Karpas-422 (cell line): ENCODE results near the gene FOXB1. TPM values are rescaled to one million over a fixed set of nuclear protein-coding genes. Genes with fewer than 3 reads are reported as not detected.

Source experiments
- DNase-seq: peaks from one replicate; pipeline ENCODE4 v3.0.0-alpha.2; 2015
- H2AFZ ChIP-seq: fragments of 200-600 bp; sonication (generic); 2 replicates; pipeline ENCODE4 v1.6.1; 2014; ENCODE audit warnings: antibody characterized with exemption, low read length, mixed read lengths
- H3K27ac ChIP-seq: fragments of 200-600 bp; sonication (generic); 2 replicates; pipeline ENCODE4 v1.5.1; 2014; ENCODE audit warnings: mild to moderate bottlenecking, low read length, moderate library complexity
- H3K27me3 ChIP-seq: fragments of 200-600 bp; sonication (generic); 2 replicates; pipeline ENCODE4 v1.6.1; 2014; ENCODE audit warnings: low read length, mixed read lengths
- H3K36me3 ChIP-seq: fragments of 200-600 bp; sonication (generic); 2 replicates; pipeline ENCODE4 v1.6.1; 2014; ENCODE audit warnings: low read length, mixed read lengths; ENCODE audit not compliant: insufficient read depth
- H3K4me1 ChIP-seq: fragments of 200-600 bp; sonication (generic); 2 replicates; pipeline ENCODE4 v1.6.1; 2014; ENCODE audit warnings: mild to moderate bottlenecking, low read length, mixed read lengths
- H3K4me2 ChIP-seq: fragments of 200-600 bp; sonication (generic); 2 replicates; pipeline ENCODE4 v1.6.1; 2014; ENCODE audit warnings: low read length, low read depth, mild to moderate bottlenecking; ENCODE audit not compliant: poor library complexity, severe bottlenecking
- H3K4me3 ChIP-seq: fragments of 200-600 bp; sonication (generic); 2 replicates; pipeline ENCODE4 v1.5.1; 2014; ENCODE audit warnings: mild to moderate bottlenecking, antibody characterized with exemption, low read length, mixed read lengths
- H3K79me2 ChIP-seq: fragments of 200-600 bp; sonication (generic); 2 replicates; pipeline ENCODE4 v1.6.1; 2014; ENCODE audit warnings: mild to moderate bottlenecking, low read length, mixed read lengths
- H3K9ac ChIP-seq: fragments of 200-600 bp; sonication (generic); 2 replicates; pipeline ENCODE4 v1.6.0; 2014; ENCODE audit warnings: low read length
- H3K9me2 ChIP-seq: fragments of 200-600 bp; sonication (generic), shearing (Covaris generic); replicated peaks from 2 replicates; pipeline ENCODE4 v1.6.0; 2014; ENCODE audit warnings: mild to moderate bottlenecking, low read length, moderate library complexity; ENCODE audit not compliant: insufficient read depth
- H3K9me3 ChIP-seq: fragments of 300-700, 200-600 bp; sonication (generic); 2 replicates; pipeline ENCODE4 v1.6.1; 2014; ENCODE audit warnings: low read length, mixed read lengths
- H4K20me1 ChIP-seq: fragments of 200-600 bp; sonication (generic); 2 replicates; pipeline ENCODE4 v1.6.1; 2014; ENCODE audit warnings: mild to moderate bottlenecking, antibody characterized with exemption, low read length, low read depth; ENCODE audit not compliant: insufficient read depth
- total RNA-seq: library from RNA; depleted of rRNA; stranded (reverse); fragments of >200 nt; shearing (Covaris generic); gene quantifications from 2 replicates; pipeline ENCODE4 v1.2.3, GENCODE V29; 2014; ENCODE audit warnings: low replicate concordance

FOXB1 gene
- total RNA-seq, 1 experiment from 2014 or later = not detected

DNA sequence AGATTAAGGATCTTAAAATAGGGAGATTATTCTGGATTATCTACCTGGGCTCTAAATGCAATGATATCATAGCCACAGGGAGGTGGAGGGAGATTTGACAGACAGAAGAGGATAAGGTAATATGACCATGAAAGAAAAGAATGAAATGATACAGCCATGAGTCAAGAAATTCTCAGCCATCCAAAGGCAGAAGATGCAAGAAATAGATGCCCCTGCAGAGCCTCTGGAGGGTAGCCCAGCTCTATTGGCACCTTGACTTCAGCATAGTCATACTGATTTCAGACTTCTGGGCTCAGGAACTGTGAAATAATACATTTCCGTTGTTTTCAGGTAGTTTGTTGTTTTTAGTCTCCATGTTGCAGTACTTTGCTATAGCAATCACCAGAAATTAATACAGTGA is 31.9 kb upstream of the FOXB1 start:
- H3K79me2 ChIP-seq = no peaks in the 10 kb centered on the region
- H3K9me2 ChIP-seq = no peaks in the 10 kb centered on the region

DNA sequence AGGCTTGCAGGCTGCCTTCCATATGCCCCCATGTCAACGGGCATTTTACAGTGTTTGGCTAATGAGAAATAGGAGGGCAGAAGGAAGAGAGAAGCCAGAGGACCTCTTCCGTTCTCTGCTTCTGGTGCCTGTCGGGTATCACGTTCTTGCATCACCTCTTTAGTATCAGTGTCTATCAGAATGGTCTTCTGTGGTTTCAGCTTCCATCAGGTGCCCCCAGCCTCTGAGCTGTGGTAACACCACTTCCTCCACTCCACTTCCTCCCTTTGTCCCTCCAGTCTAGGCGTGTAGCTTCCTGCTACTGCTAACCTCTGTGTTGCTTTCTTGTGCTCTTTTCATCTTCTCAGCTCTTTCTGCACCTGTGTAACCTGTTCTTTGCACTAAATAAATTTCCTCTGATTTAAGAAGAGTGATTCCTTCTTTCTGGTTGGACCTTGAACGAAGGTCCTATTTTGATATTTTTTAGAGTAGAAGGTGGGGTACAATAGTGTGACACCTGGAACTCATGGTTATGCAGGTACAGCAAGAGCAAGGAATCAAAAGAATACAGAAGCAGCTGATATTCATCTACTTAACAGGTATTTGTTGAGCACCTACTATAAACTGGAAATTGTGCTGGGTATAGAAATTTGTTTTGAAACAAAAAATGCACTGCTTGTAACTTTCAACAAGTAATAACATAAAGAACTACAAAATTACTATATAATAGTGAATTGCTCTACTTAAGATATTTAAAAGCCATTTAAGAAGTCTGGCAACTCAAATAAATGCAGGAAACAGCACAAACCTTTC is 27.4 kb upstream of the FOXB1 start:
- no peaks in the 10 kb centered on the region for H3K9me3 ChIP-seq
- H3K4me1 ChIP-seq = no peaks in the 10 kb centered on the region
- H3K9me2 ChIP-seq = no peaks in the 10 kb centered on the region
- H2AFZ ChIP-seq = no peak overlapping the region
- H4K20me1 ChIP-seq = no peaks in the 10 kb centered on the region
- H3K27ac ChIP-seq = no peak overlapping the region
- H3K4me2 ChIP-seq = no peak overlapping the region
- no peak overlapping the region for H3K4me3 ChIP-seq
- no peaks in the 10 kb centered on the region for H3K79me2 ChIP-seq
- peak; percentile 41 for DNase-seq
- no peak overlapping the region for H3K9ac ChIP-seq
- no peaks in the 10 kb centered on the region for H3K27me3 ChIP-seq
- H3K36me3 ChIP-seq = no peaks in the 10 kb centered on the region

More for the DNA sequence above, 31.9 kb upstream of the FOXB1 start:
- DNase-seq = no peak
- H3K27me3 ChIP-seq = no peaks in the 10 kb centered on the region
- no peak overlapping the region for H2AFZ ChIP-seq
- no peaks in the 10 kb centered on the region for H3K36me3 ChIP-seq
- no peak overlapping the region for H3K27ac ChIP-seq
- no peaks in the 10 kb centered on the region for H4K20me1 ChIP-seq
- H3K9ac ChIP-seq = no peak overlapping the region
- H3K4me3 ChIP-seq = no peak overlapping the region
- no peaks in the 10 kb centered on the region for H3K4me1 ChIP-seq
- no peaks in the 10 kb centered on the region for H3K9me3 ChIP-seq
- H3K4me2 ChIP-seq = no peak overlapping the region

DNA sequence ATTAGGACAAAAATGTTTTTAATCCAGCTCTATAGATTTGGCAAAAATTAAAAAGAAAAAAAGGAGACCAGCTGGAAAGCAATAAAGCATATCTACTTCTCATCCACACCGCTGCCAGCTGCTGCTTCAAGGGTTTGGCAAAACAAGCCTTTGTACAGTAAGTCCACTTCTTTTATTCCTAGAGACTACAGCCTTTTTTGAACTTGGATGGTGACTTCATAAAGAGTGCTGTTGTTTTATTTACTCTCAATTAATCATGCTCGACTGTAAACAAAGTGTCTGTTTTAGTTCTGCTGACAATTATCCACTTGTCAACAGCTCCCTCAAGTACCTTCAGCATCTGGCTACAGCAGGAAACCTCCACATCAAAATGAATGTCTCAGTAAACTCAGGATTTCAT is 12.3 kb upstream of the FOXB1 start:
- Histone ChIP-seq H3K79me2 (no peaks in the 10 kb centered on the region), H3K36me3 (no peaks in the 10 kb centered on the region), H3K4me1 (no peaks in the 10 kb centered on the region), H3K9ac (no peak overlapping the region), H3K4me3 (no peak overlapping the region), H3K4me2 (no peak overlapping the region), H3K27me3 (no peaks in the 10 kb centered on the region), H3K9me3 (no peaks in the 10 kb centered on the region), H3K27ac (no peak overlapping the region), H4K20me1 (no peaks in the 10 kb centered on the region), H3K9me2 (no peaks in the 10 kb centered on the region), H2AFZ (no peak overlapping the region)
- DNase-seq = no peak

DNA sequence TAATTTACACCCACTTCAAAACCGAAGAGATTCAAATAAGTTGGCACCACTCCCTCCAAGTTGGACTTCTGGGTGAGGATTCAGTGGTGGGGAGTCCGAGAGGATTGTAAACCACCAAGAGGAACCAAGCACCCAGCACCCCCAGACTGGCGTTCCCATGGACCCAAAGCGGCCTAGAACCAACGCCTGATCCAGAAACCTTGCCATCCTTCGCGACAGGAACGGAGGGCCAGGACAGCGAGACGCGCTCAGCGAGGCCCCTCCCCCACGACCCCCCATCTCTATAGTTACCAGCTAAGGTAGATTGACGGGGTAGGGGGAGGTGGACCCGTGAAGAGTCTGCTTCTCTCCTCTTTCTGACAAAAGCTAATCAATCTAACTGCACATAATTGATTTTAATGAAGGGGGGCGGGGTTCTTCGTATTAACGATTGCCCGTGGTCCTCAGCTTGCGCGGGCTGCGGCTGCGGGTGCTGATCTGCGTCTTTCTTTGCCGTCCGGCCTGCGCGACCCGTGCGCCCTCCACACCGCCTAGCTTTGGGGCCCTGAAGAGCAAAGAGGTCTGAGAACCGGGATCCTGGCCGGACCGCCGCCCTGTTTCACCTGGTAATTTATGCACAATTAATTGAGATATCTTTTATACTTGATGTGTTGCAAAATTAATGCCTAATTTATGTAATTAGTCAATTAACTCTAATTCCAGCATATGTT is 10.9 kb upstream of the FOXB1 start:
- H3K9ac ChIP-seq = no peak overlapping the region
- no peaks in the 10 kb centered on the region for H4K20me1 ChIP-seq
- H3K27ac ChIP-seq = no peak overlapping the region
- H2AFZ ChIP-seq = no peak overlapping the region
- no peaks in the 10 kb centered on the region for H3K27me3 ChIP-seq
- H3K4me2 ChIP-seq = no peak overlapping the region
- H3K9me3 ChIP-seq = no peaks in the 10 kb centered on the region
- H3K9me2 ChIP-seq = no peaks in the 10 kb centered on the region
- H3K4me3 ChIP-seq = no peak overlapping the region
- H3K36me3 ChIP-seq = no peaks in the 10 kb centered on the region
- no peaks in the 10 kb centered on the region for H3K79me2 ChIP-seq
- no peak for DNase-seq
- no peaks in the 10 kb centered on the region for H3K4me1 ChIP-seq

DNA sequence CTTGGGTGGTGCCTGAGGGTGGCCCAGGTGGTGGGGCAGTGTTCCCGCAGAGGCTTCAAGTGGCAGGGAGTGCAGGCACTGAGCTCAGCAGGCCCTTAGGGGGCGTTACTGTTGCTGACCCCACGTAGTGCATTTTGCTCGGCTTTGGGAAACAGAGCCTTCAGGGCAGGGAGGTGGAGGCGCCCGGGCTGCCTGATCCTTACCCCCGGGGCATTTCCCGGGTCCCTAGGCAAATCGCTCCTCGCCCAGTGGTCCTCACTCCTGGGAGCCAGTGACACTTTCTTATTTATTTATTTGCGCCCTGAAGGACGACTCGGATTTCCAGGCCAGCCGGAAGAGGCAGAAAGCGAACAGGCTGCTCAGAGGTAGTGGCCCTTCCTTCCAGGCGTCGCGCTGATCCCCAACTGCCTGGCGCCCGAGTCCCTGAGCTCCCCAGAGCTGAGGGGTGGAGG is 10.1 kb upstream of the FOXB1 start:
- Histone ChIP-seq H3K4me1 (no peaks in the 10 kb centered on the region), H3K9me3 (no peaks in the 10 kb centered on the region), H3K4me2 (no peak overlapping the region), H3K9me2 (no peaks in the 10 kb centered on the region), H3K79me2 (no peaks in the 10 kb centered on the region), H3K36me3 (no peaks in the 10 kb centered on the region), H3K27me3 (no peaks in the 10 kb centered on the region), H3K27ac (no peak overlapping the region), H3K9ac (no peak overlapping the region), H3K4me3 (no peak overlapping the region), H2AFZ (no peak overlapping the region), H4K20me1 (no peaks in the 10 kb centered on the region)
- DNase-seq = peak; percentile 43

DNA sequence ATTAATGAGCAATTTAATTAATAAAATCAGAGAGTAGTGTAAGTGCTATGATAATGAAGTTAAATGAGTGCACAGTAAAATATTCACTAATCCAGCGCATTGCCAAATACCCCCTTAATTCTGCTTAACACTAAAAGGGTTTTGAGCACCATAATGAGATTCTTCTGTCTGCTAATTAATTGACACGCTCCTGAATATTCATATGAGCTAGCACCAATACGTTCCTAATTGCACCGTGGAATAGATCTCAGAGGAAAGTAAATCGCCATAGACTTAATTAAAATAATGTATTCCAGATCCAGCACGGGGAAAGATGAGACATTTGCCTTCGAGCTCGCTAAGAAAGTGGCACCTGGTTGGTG is 9.6 kb upstream of the FOXB1 start:
- no peaks in the 10 kb centered on the region for H3K9me3 ChIP-seq
- no peaks in the 10 kb centered on the region for H3K79me2 ChIP-seq
- no peaks in the 10 kb centered on the region for H3K4me1 ChIP-seq
- H3K27ac ChIP-seq = no peak overlapping the region
- no peak overlapping the region for H3K4me3 ChIP-seq
- no peaks in the 10 kb centered on the region for H4K20me1 ChIP-seq
- no peak overlapping the region for H2AFZ ChIP-seq
- no peaks in the 10 kb centered on the region for H3K9me2 ChIP-seq
- no peak overlapping the region for H3K4me2 ChIP-seq
- H3K36me3 ChIP-seq = no peaks in the 10 kb centered on the region
- no peak overlapping the region for H3K9ac ChIP-seq
- DNase-seq = no peak
- H3K27me3 ChIP-seq = no peaks in the 10 kb centered on the region

DNA sequence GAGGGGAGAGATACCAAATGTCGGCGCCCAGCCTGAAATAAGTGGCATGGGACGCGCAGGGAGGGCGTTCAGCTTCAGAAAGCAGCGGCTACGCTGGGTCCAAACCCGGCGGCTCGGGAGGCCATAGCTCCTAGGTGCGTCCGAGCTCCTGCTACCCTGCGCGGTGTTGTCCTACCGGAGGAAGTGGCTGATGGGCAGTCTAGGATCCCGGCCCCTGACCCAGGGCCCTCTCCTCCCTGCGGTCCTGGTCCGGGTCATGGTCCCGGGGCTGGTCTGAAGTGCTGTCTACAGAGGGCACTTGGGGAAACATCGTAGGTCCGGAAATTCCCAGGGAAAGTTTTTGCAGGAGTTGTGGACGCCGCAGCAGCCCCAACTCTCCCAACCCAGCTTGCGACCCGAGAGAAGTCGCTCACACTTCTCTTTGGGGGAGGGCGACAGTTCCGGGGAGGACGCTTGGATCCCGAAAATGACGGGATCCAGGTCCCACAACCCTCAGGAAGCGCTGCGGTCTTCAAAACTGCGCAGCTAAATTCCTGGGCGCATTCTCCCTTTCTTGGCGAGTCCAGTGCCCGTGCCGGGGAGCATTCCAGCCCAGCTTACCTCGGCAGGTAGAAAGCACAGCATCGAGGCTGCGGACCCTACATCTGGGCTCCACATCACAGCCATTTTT is 9.1 kb upstream of the FOXB1 start:
- H2AFZ ChIP-seq = no peak overlapping the region
- DNase-seq = no peak
- no peaks in the 10 kb centered on the region for H3K9me3 ChIP-seq

DNA sequence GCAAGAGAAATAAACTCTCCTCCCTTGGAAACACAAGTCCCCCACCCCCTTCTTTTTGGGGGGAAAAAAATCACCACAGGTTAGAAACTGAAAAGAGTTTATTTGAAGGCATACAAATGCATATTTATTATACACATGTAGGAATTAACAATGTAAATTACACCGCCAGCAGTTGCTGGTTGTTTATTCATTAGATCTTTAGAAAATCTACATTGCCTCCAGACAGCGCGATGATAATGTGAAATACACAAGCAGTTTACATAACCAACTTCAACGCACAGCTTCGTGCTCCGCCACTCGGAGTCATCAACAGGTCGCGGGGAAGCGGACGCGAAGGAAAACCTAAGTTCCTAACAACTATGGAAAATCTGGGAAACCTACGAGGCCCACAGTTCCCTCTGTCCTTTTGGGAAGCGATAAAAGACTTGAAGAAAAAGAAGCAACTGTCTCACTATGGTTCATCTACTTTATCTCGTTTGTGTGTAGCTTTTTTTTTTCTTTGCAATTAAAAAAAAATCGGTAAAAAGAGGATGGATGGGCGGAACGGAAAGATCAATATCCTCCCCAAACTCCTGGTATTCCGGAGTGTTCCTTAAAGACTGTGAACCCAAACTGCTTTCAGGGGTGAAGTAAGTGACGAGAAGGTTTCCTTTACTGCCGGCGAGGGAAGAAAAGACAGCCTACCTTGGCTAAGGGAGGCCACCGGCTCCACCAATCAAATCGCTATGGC is 8.4 kb upstream of the FOXB1 start:
- Histone ChIP-seq H3K27me3 (no peaks in the 10 kb centered on the region), H2AFZ (no peak overlapping the region), H3K4me3 (no peak overlapping the region), H3K4me1 (no peaks in the 10 kb centered on the region), H3K36me3 (no peaks in the 10 kb centered on the region), H3K9me3 (no peaks in the 10 kb centered on the region), H3K79me2 (no peaks in the 10 kb centered on the region), H3K9ac (no peak overlapping the region), H3K27ac (no peak overlapping the region), H3K4me2 (no peak overlapping the region), H4K20me1 (no peaks in the 10 kb centered on the region), H3K9me2 (no peaks in the 10 kb centered on the region)
- no peak for DNase-seq

More for the DNA sequence above, 9.1 kb upstream of the FOXB1 start:
- H4K20me1 ChIP-seq = no peaks in the 10 kb centered on the region
- H3K27ac ChIP-seq = no peak overlapping the region
- no peak overlapping the region for H3K4me3 ChIP-seq
- no peaks in the 10 kb centered on the region for H3K4me1 ChIP-seq
- H3K36me3 ChIP-seq = no peaks in the 10 kb centered on the region
- no peak overlapping the region for H3K9ac ChIP-seq
- H3K27me3 ChIP-seq = no peaks in the 10 kb centered on the region
- no peaks in the 10 kb centered on the region for H3K9me2 ChIP-seq
- no peaks in the 10 kb centered on the region for H3K79me2 ChIP-seq
- no peak overlapping the region for H3K4me2 ChIP-seq
